GM12878 (cell line): ENCODE measurements around the gene NOCT. TPM values are rescaled to one million over a fixed set of nuclear protein-coding genes. Genes with fewer than 3 reads are reported as not detected.
A peak's percentile ranks its signal among the peaks of the same experiment; 100 is the strongest.

ENCODE experiments used
- ATAC-seq: fragments of 200-7000 bp; cut with Tn5 transposase; 3 replicates; pipeline ENCODE4 v1.9.1; 2020; ENCODE audit warnings: mild to moderate bottlenecking, moderate library complexity
- BruUV-seq: library from RNA; stranded (reverse); fragments of 400-500 nt; replicated peaks from 2 replicates; lab custom pipeline; 2021; lab: Mats Ljungman, UMichigan
- CTCF ChIA-PET: fragments of 300-600 bp; sonication (Branson Sonifier 250); formaldehyde crosslinking; extraction: SDS; loops from one replicate; lab custom pipeline; 2021; ENCODE audit warnings: inconsistent platforms; lab: Yijun Ruan, JAX
- POLR2A ChIA-PET: fragments of 350-600 bp; formaldehyde crosslinking; extraction: SDS; loops from one replicate; lab custom pipeline; 2021; ENCODE audit warnings: inconsistent platforms; lab: Charles Lee
- RAD21 ChIA-PET: fragments of 300-600 bp; sonication (Branson Sonifier 250); formaldehyde crosslinking; loops from one replicate; lab custom pipeline; 2023; ENCODE audit warnings: antibody characterized with exemption; ENCODE audit not compliant: unreplicated experiment; lab: Charles Lee
- SMC1A ChIA-PET: fragments of 300-600 bp; sonication (Branson Sonifier 250); formaldehyde crosslinking; loops from one replicate; lab custom pipeline; 2023; ENCODE audit not compliant: unreplicated experiment, uncharacterized antibody; lab: Charles Lee
- DNase-seq: peaks from one replicate; pipeline ENCODE4 v3.0.0-alpha.2; 2011; ENCODE audit warnings: low read depth, low spot score
- FAIRE-seq: peaks from 3 replicates; lab custom pipeline; 2011; peaks lifted over from hg19 to GRCh38; lab: Jason Lieb, UNC
- H2AFZ ChIP-seq: 2 replicates; pipeline ENCODE4 v1.6.0; 2011; ENCODE audit warnings: low read depth, low read length, control low read depth; ENCODE audit not compliant: control insufficient read depth
- H3K27ac ChIP-seq: 2 replicates; pipeline ENCODE4 v1.5.1; 2011; ENCODE audit warnings: control low read depth; ENCODE audit not compliant: control insufficient read depth, insufficient read depth
- H3K27me3 ChIP-seq, 2 experiments: replicated peaks in 1 of 2; 2 replicates each; pipeline versions ENCODE4 v1.6.0 to v1.6.1; 2011; ENCODE audit warnings: low read length in 1 of 2; ENCODE audit not compliant: control insufficient read depth in 2 of 2, insufficient read depth in 2 of 2
- H3K36me3 ChIP-seq, 2 experiments: 2 replicates each; pipeline ENCODE4 v1.5.1; 2011; ENCODE audit warnings: low read length in 1 of 2; ENCODE audit not compliant: control insufficient read depth in 2 of 2, insufficient read depth in 2 of 2
- H3K4me1 ChIP-seq: 2 replicates; pipeline ENCODE4 v1.6.1; 2011; ENCODE audit warnings: mild to moderate bottlenecking, low read length, moderate library complexity, mixed read lengths; ENCODE audit not compliant: control insufficient read depth, insufficient read depth
- H3K4me2 ChIP-seq: 2 replicates; pipeline ENCODE4 v1.6.0; 2011; ENCODE audit warnings: control low read depth; ENCODE audit not compliant: control insufficient read depth, insufficient read depth
- H3K4me3 ChIP-seq: fragments of 200-600 bp; sonication (generic); 2 replicates; pipeline ENCODE4 v1.5.1; 2016
- H3K79me2 ChIP-seq: 2 replicates; pipeline ENCODE4 v1.6.0; 2011; ENCODE audit warnings: low read length; ENCODE audit not compliant: control insufficient read depth, insufficient read depth
- H3K9ac ChIP-seq: 2 replicates; pipeline ENCODE4 v1.8.0; 2011; ENCODE audit warnings: low read length, control low read depth, mixed read lengths; ENCODE audit not compliant: control insufficient read depth, insufficient read depth
- H3K9me3 ChIP-seq: replicated peaks from 3 replicates; pipeline ENCODE4 v1.5.1; 2011; ENCODE audit warnings: mild to moderate bottlenecking, low read length; ENCODE audit not compliant: control insufficient read depth, insufficient read depth
- H4K20me1 ChIP-seq: 2 replicates; pipeline ENCODE4 v1.6.0; 2011; ENCODE audit not compliant: control insufficient read depth, insufficient read depth
- ATF7 ChIP-seq: fragments of 450-650 bp; IDR thresholded peaks from 2 replicates; pipeline ENCODE4 v1.6.1; 2016; ENCODE audit warnings: low read depth, mild to moderate bottlenecking
- CEBPB ChIP-seq, 2 experiments: fragments of 150-350 bp in 1 of 2; IDR thresholded peaks; 2 replicates each; pipeline ENCODE4 v1.6.1; 2012 to 2014; ENCODE audit warnings: low read depth in 2 of 2, low read length in 2 of 2, borderline replicate concordance in 1 of 2, inconsistent platforms in 1 of 2
- SREBF2 ChIP-seq: IDR thresholded peaks from 2 replicates; pipeline ENCODE4 v1.6.1; 2012; ENCODE audit warnings: mild to moderate bottlenecking, low read length
- ZNF207 ChIP-seq: fragments of 450-650 bp; IDR thresholded peaks from 2 replicates; pipeline ENCODE4 v1.6.1; 2014; ENCODE audit warnings: antibody characterized with exemption, mild to moderate bottlenecking, borderline replicate concordance
- WGBS: methylation state at CpG from one replicate; pipeline ENCODE4 v1.1.6; 2016; ENCODE audit warnings: low lambda C conversion rate; ENCODE audit not compliant: insufficient replicate concordance, insufficient coverage; ENCODE audit errors: missing lambda C conversion rate; 5-methylcytosine and 5-hydroxymethylcytosine counted together
- in situ Hi-C: fragments of 300-500 bp; cut with MboI; formaldehyde crosslinking; loops from 9 replicates; pipeline ENCODE4 v1.14.3; 2018; ENCODE audit warnings: mixed read lengths
- intact Hi-C: fragments of 100-400 bp; cut with micrococcal nuclease; formaldehyde crosslinking; loops from one replicate; pipeline ENCODE4 v1.14.2; 2022; ENCODE audit not compliant: unreplicated experiment
- polyA plus RNA-seq, 11 experiments: library from polyadenylated mRNA; depleted of rRNA in 4 of 11; unstranded in 6 of 11; stranded (reverse) in 5 of 11; fragments of >200 nt; fragmentation: Nextera tagmentation in 4 of 11; fragmentation: Illumina TruSeq in 1 of 11; extraction: Ambion mirVana in 4 of 11; extraction: Trizol in 1 of 11; gene quantifications; 1 replicate in 1 of 11; 2 replicates in 10 of 11; pipeline versions ENCODE4 v1.2.1 to v1.2.3, GENCODE V29; 2011 to 2016; ENCODE audit warnings: inconsistent platforms in 2 of 11, missing spikeins in 2 of 11, low read depth in 1 of 11
- total RNA-seq, 4 experiments: library from RNA; depleted of rRNA in 3 of 4; stranded (reverse); fragments of >200 nt in 3 of 4; fragmentation: Illumina TruSeq in 1 of 4; extraction: Trizol in 1 of 4; gene quantifications; 2 replicates each; pipeline versions ENCODE4 v1.2.1 to v1.2.3, GENCODE V29; 2013 to 2021

NOCT gene
- total and polyA plus RNA-seq, 10 of the 15 experiments (the other 5 are each of a cell fraction or from before 2014, with no cell fraction given): 1.4 to 17.6 (median 8.1) TPM

DNA sequence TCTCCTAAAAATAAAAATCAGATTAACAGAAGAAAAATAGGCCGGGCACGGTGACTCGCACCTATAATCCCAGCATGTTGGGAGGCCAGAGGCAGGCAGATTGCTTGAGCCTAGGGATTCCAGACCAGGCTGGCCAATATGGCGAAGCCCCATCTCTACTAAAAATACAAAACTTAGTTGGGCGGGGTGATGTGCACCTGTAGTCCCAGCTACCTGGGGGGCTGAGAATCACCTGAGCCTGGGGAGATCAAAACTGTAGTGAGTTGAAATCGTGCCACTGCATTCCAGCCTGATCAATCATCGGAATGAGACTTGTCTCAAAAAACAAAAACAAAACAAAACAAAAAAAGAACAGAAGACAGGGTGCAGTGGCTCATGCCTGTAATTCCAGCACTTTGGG lies 32.8 kb upstream of the NOCT start:
- Histone ChIP-seq H3K27me3 (no peaks in the 10 kb centered on the region), H3K4me3 (no peak overlapping the region), H2AFZ (no peak overlapping the region), H3K9me3 (no peaks in the 10 kb centered on the region), H3K79me2 (no peaks in the 10 kb centered on the region), H3K4me1 (peaks cover 3% of the 10 kb centered on the region; the same call in 1 of the 2 replicates), H3K4me2 (no peak overlapping the region), H4K20me1 (no peaks in the 10 kb centered on the region), H3K36me3 (no peaks in the 10 kb centered on the region), H3K27ac (no peak overlapping the region), H3K9ac (no peak overlapping the region)
- 54% methylated on average over 7 of the region's 7 CpGs for WGBS
- CTCF ChIA-PET: no interaction called here
- BruUV-seq: no TSS peak
- intact Hi-C loops (no loop called here), in situ Hi-C loops (no loop called here)
- FAIRE-seq (no peak), DNase-seq (no peak), ATAC-seq (no peak)
- RAD21 ChIA-PET: no interaction called here
- SMC1A ChIA-PET: interaction anchor here (1.5 to 2.5 kb wide), 2 partner anchors 17 to 24 kb away, joined by 3 to 5 read pairs; no protein-coding TSS in a partner anchor
- POLR2A ChIA-PET: no interaction called here
- TF ChIP-seq ATF7 (no peak), ZNF207 (no peak)

DNA sequence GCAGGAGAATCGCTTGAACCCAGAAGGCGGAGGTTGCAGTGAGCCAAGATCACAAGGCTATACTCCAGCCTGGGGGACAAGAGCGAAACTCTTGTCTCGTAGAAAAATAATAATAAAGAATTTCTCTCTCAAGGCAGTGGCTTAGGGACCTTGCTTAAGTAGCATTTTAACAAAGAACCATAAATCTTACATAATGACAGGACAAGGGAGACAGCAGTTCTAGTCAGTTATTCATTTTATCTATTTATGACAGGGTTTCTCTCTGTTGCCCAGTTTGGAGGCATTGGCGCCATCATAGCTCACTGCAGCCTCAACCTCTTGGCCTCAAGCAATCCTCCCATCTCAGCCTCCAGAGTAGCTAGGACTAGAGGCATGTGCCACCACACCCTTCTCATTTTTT lies 31.9 kb upstream of the NOCT start:
- Histone ChIP-seq H3K4me1 (no peaks in the 10 kb centered on the region), H3K9me3 (no peaks in the 10 kb centered on the region), H3K27me3 (no peaks in the 10 kb centered on the region), H4K20me1 (no peaks in the 10 kb centered on the region), H3K4me3 (no peak overlapping the region), H3K36me3 (no peaks in the 10 kb centered on the region), H3K9ac (no peak overlapping the region), H2AFZ (no peak overlapping the region), H3K27ac (no peak overlapping the region), H3K4me2 (no peak overlapping the region), H3K79me2 (no peaks in the 10 kb centered on the region)
- ChIA-PET POLR2A (no interaction called here), CTCF (interaction anchor here (1.0 kb wide), 1 partner anchor 47 kb away, joined by 3 read pairs; no protein-coding TSS in a partner anchor), SMC1A (interaction anchor here (1.5 to 2.5 kb wide), 2 partner anchors 18 to 23 kb away, joined by 3 to 5 read pairs; no protein-coding TSS in a partner anchor), RAD21 (no interaction called here)
- ATAC-seq (no peak), FAIRE-seq (no peak), DNase-seq (no peak)
- in situ Hi-C loops: no loop called here
- WGBS: 83% methylated on average over 5 of the region's 5 CpGs
- BruUV-seq: no TSS peak
- intact Hi-C loops: no loop called here
- TF ChIP-seq SREBF2 (0 out of 2 replicates have a peak, but pooled peaks have one; percentile 4), CEBPB (IDR thresholded peaks at IDR 0.05; ENCODE audit: borderline replicate concordance in 1 of 2, low read depth in 2 of 2, low read length in 2 of 2) (no peak)
